OCI-LY1 (cell line): ENCODE data around the gene RAB3IP.

ENCODE experiments used
- CTCF ChIP-seq: fragments of 200-600 bp; sonication (generic), shearing (Covaris generic); IDR thresholded peaks from 2 replicates; pipeline ENCODE4 v1.5.1; 2017; ENCODE audit warnings: mild to moderate bottlenecking, antibody characterized with exemption, low read length, moderate library complexity, mixed read lengths
- EZH2 ChIP-seq: fragments of 200-600 bp; sonication (generic), shearing (Covaris generic); IDR thresholded peaks from 2 replicates; pipeline ENCODE4 v1.8.0; 2017; ENCODE audit warnings: borderline replicate concordance, mixed run types, mild to moderate bottlenecking, antibody characterized with exemption, low read length, moderate library complexity, mixed read lengths

DNA sequence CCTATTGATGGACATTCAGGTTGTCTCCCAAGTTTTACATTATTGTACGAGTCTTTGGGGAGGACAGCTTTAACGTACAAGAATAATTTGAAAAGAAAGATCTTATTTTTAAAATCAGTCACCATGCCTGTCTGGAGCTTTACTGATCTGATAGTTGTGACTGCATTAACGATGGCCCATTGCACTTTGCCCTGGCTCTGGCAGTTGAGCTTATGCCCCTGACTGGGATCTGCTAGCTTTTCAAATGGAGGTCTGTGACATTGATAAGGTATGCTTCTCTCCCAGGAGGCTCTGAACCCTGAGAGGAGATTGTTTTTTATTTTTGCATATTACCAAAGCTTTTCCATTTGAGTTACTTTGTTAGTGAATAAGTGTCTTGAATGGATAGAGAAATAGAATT, 17.9 kb upstream of the RAB3IP start:
- TF ChIP-seq CTCF = no peak
- no peak for TF ChIP-seq EZH2
